ENCODE results near the gene ARF1.

Gene ARF1

DNA sequence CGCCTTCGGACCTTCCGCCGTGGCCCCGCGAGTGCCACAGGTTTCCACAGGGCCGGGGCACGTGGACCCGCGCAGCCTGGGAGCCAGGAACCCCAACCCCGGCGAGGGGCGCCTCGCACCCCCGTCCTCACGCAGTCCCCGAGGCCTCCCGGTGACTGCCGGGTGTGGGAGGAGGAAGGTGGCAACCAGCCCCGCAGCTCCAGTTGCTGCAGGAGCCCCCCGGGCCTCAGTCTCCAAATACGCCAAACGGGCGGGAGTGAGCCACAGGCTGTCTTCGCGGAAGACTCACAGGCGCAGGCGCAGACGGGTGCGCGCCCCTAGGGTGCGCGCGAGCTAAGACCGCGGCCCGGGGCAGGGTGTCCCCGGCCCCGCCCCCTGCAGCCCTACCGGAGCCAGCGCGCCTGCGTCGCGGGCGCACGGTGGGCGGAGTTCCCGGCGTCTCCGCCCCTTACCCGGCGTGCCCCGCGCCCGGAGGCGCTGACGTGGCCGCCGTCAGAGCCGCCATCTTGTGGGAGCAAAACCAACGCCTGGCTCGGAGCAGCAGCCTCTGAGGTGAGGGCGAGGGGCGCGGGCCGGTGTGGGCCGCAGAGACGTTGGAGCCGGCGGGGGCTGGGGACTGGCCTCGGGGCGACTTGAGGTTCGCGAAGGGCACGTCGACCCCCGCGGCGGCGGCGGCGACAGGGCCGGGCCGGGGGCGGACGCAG lies at the start of gene ARF1:
Gene ARF1, plus strand, starts transcription at position 495 of the 704 bp plus-strand sequence. CDS start 14,407 bp downstream, outside the sequence.
- peak within 1 kb of the TSS; percentile 94 for H3K27ac Mint-ChIP-seq (ENCODE audit: low read depth)
- DNase-seq (ENCODE audit: low spot score in 2 of 2), result peak; percentile 88 to 91
- H3K4me3 Mint-ChIP-seq, result peak within 1 kb of the TSS; percentile 91
- H3K27me3 Mint-ChIP-seq, result no peaks in the 10 kb centered on the region
- no peaks in the 10 kb centered on the region for H3K9me3 Mint-ChIP-seq
- H3K4me1 Mint-ChIP-seq, result peaks cover 62% of the 10 kb centered on the region
- peak; percentile 83 for ATAC-seq (replicated peaks; ENCODE audit: extremely low read depth, poor library complexity, severe bottlenecking)
- H3K36me3 Mint-ChIP-seq (ENCODE audit: insufficient read depth), result peaks cover 30% of the 10 kb centered on the region

GRCh38 chr1:228033376-228033775 lies 49.1 kb upstream of the ARF1 start:
- Mint-ChIP-seq H3K36me3 (ENCODE audit: insufficient read depth) (no peaks in the 10 kb centered on the region), H3K27ac (ENCODE audit: low read depth) (no peak overlapping the region), H3K27me3 (peaks cover 65% of the 10 kb centered on the region), H3K4me1 (no peaks in the 10 kb centered on the region), H3K9me3 (no peaks in the 10 kb centered on the region), H3K4me3 (no peak overlapping the region)
- DNase-seq (ENCODE audit: low spot score in 2 of 2) (no peak), ATAC-seq (replicated peaks; ENCODE audit: extremely low read depth, poor library complexity, severe bottlenecking) (no peak)

- DNase-seq (ENCODE audit: low spot score in 2 of 2), result no peak
Measured at GRCh38 chr1:228034954-228035837, 47.3 kb upstream of the ARF1 start.

GRCh38 chr1:228035844-228036243 lies 46.7 kb upstream of the ARF1 start:
- no peaks in the 10 kb centered on the region for H3K4me1 Mint-ChIP-seq
- peaks cover 61% of the 10 kb centered on the region for H3K27me3 Mint-ChIP-seq
- H3K4me3 Mint-ChIP-seq, result no peak overlapping the region
- DNase-seq (ENCODE audit: low spot score in 2 of 2) (no peak), ATAC-seq (replicated peaks; ENCODE audit: extremely low read depth, poor library complexity, severe bottlenecking) (no peak)
- no peak overlapping the region for H3K27ac Mint-ChIP-seq (ENCODE audit: low read depth)
- no peaks in the 10 kb centered on the region for H3K9me3 Mint-ChIP-seq
- H3K36me3 Mint-ChIP-seq (ENCODE audit: insufficient read depth), result no peaks in the 10 kb centered on the region

More at GRCh38 chr1:228034954-228035837, 47.3 kb upstream of the ARF1 start:
- Mint-ChIP-seq H3K27me3 (peaks cover 65% of the 10 kb centered on the region), H3K36me3 (ENCODE audit: insufficient read depth) (no peaks in the 10 kb centered on the region), H3K9me3 (no peaks in the 10 kb centered on the region), H3K4me3 (no peak overlapping the region), H3K27ac (ENCODE audit: low read depth) (no peak overlapping the region), H3K4me1 (no peaks in the 10 kb centered on the region)
- no peak for ATAC-seq (replicated peaks; ENCODE audit: extremely low read depth, poor library complexity, severe bottlenecking)

GRCh38 chr1:228036701-228037231 lies 45.7 kb upstream of the ARF1 start:
- Mint-ChIP-seq H3K4me3 (no peak overlapping the region), H3K27me3 (peaks cover 51% of the 10 kb centered on the region), H3K9me3 (no peaks in the 10 kb centered on the region), H3K36me3 (ENCODE audit: insufficient read depth) (no peaks in the 10 kb centered on the region), H3K27ac (ENCODE audit: low read depth) (no peak overlapping the region), H3K4me1 (no peaks in the 10 kb centered on the region)
- DNase-seq (ENCODE audit: low spot score in 2 of 2), result no peak
- ATAC-seq (replicated peaks; ENCODE audit: extremely low read depth, poor library complexity, severe bottlenecking), result no peak

GRCh38 chr1:228037401-228038386 lies 44.8 kb upstream of the ARF1 start:
- Mint-ChIP-seq H3K4me3 (no peak overlapping the region), H3K27me3 (peaks cover 43% of the 10 kb centered on the region)
- ATAC-seq (replicated peaks; ENCODE audit: extremely low read depth, poor library complexity, severe bottlenecking), result peak; percentile 40

DNA sequence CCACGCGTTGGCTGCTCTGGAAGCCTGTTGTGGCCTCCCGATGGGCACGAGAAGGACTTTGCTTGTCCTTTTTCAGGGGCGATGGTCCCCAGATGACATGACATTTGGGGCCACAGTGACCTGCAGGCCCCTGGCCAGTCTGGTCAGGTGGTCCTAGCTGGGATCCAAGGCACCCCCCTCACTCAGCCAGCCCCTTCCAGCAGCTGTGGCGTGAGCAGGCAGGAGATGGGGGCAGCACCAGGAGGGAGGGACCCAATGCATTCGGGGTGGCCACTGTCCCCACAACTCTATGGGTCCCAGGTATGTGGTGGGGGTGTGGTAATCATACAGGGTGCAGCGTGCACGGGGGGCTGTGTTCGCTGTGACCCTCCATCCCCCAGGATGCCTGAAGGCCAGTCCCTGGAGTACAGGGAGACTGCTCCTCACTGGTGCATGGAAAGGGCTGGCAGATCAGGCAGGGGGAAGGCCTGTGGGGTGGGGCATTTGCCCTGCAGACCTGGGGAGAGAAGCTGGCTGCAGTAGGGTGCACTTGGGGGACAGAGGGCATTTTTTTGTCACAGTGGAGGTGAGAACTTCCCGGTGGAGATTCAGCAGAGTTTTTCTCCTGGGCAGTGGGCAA lies 44.0 kb upstream of the ARF1 start:
- no peak overlapping the region for H3K4me3 Mint-ChIP-seq
- no peak for ATAC-seq (replicated peaks; ENCODE audit: extremely low read depth, poor library complexity, severe bottlenecking)
- no peak for DNase-seq (ENCODE audit: low spot score in 2 of 2)
- H3K36me3 Mint-ChIP-seq (ENCODE audit: insufficient read depth), result no peaks in the 10 kb centered on the region
- no peaks in the 10 kb centered on the region for H3K9me3 Mint-ChIP-seq
- H3K27ac Mint-ChIP-seq (ENCODE audit: low read depth), result no peak overlapping the region
- H3K4me1 Mint-ChIP-seq, result no peaks in the 10 kb centered on the region
- peaks cover 35% of the 10 kb centered on the region for H3K27me3 Mint-ChIP-seq

More at GRCh38 chr1:228037401-228038386, 44.8 kb upstream of the ARF1 start:
- H3K9me3 Mint-ChIP-seq, result no peaks in the 10 kb centered on the region
- no peaks in the 10 kb centered on the region for H3K4me1 Mint-ChIP-seq
- no peak overlapping the region for H3K27ac Mint-ChIP-seq (ENCODE audit: low read depth)
- H3K36me3 Mint-ChIP-seq (ENCODE audit: insufficient read depth), result no peaks in the 10 kb centered on the region
- no peak for DNase-seq (ENCODE audit: low spot score in 2 of 2)

DNA sequence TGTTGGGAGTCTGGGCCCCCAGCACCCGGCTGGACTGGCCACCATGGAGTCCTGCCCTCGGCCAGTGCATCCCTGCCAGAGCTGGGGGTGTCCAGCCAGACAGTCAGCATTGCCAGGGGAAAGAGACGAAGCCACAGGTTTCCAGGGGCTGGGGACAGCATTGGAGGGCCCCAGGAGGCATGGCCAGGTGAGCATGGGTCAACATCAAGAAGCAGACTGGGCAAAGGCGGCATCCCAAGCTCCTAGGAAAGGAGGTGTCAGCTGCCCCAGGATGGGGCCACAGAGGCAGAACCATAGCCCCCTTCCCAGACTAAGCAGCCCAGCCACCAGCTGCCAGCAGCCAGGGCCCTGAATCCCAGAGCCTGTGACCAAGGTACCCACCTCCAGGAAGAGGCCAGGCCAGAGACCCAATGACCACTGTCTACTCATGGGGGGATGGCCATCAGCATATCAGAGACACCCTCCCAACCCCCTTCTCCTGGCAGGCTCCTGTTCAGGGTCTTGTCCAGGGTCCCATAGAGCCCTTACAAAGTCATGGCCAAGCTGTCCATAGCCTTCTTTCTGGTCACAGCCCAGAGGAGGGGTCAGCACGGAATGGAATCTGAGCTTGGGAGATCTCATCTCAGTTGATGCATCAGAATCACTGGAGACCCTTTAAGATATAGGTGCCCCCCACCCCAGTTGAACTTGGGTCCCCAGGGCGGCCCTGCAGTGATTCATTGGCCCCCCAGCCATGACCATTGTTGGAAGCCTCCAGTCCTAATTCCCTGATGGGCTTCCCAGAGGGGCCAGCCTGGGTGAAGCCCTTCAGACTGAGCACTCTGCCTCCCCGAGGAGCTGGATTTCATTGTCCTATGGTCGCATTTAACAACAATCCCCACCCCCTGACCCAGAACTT lies 43.3 kb upstream of the ARF1 start:
- ATAC-seq (replicated peaks; ENCODE audit: extremely low read depth, poor library complexity, severe bottlenecking) (no peak), DNase-seq (ENCODE audit: low spot score in 2 of 2) (no peak)
- no peaks in the 10 kb centered on the region for H3K36me3 Mint-ChIP-seq (ENCODE audit: insufficient read depth)
- no peaks in the 10 kb centered on the region for H3K4me1 Mint-ChIP-seq
- no peak overlapping the region for H3K4me3 Mint-ChIP-seq
- H3K27ac Mint-ChIP-seq (ENCODE audit: low read depth), result no peak overlapping the region
- peaks cover 29% of the 10 kb centered on the region for H3K27me3 Mint-ChIP-seq
- no peaks in the 10 kb centered on the region for H3K9me3 Mint-ChIP-seq

DNA sequence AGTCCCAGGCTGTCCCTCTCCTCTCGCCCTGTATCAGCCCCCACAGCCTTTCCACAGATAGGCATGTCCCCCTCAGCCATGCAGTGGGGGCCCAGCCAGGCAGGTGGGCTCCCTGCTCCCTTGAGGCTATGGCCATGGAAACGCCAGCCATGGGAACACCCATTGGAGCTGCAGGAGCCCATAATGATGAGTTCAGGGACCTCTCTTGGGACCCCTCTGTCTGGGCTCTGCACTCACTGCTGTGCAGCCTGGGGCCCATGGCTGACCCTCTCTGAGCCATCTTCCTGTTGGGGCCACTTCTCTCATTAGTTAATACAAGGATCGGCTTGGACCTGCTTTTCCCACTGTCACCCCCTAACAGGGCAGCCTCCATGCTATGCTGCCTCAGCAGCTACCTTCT lies 42.5 kb upstream of the ARF1 start:
- no peak overlapping the region for H3K4me3 Mint-ChIP-seq
- H3K36me3 Mint-ChIP-seq (ENCODE audit: insufficient read depth), result no peaks in the 10 kb centered on the region
- H3K27ac Mint-ChIP-seq (ENCODE audit: low read depth), result no peak overlapping the region
- H3K27me3 Mint-ChIP-seq, result peaks cover 21% of the 10 kb centered on the region
- H3K9me3 Mint-ChIP-seq, result no peaks in the 10 kb centered on the region
- DNase-seq (ENCODE audit: low spot score in 2 of 2) (no peak), ATAC-seq (replicated peaks; ENCODE audit: extremely low read depth, poor library complexity, severe bottlenecking) (no peak)
- no peaks in the 10 kb centered on the region for H3K4me1 Mint-ChIP-seq

GRCh38 chr1:228041316-228041715 lies 41.2 kb upstream of the ARF1 start:
- H3K4me3 Mint-ChIP-seq, result no peak overlapping the region
- ATAC-seq (replicated peaks; ENCODE audit: extremely low read depth, poor library complexity, severe bottlenecking), result no peak
- peaks cover 8% of the 10 kb centered on the region for H3K27me3 Mint-ChIP-seq
- DNase-seq (ENCODE audit: low spot score in 2 of 2), result no peak
- no peaks in the 10 kb centered on the region for H3K4me1 Mint-ChIP-seq
- H3K9me3 Mint-ChIP-seq, result no peaks in the 10 kb centered on the region
- no peaks in the 10 kb centered on the region for H3K36me3 Mint-ChIP-seq (ENCODE audit: insufficient read depth)
- no peak overlapping the region for H3K27ac Mint-ChIP-seq (ENCODE audit: low read depth)

DNA sequence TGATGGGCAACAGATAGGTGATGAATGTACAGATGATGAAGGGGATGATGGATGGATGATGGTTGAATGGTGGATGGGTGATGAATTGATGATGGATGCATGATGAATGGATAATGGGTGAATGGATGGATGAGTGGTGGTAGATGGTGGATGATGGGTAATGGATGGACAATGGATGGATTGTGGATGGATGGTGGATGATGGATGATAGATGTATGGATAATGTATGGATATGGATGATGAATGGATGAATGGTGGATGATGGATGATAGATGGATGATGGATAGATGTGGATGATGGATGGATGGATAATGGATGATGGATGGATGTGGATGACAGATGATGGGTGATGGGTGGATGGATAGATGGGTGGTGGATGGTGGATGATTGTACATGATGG lies 40.0 kb upstream of the ARF1 start:
- no peak overlapping the region for H3K4me3 Mint-ChIP-seq
- no peak for DNase-seq (ENCODE audit: low spot score in 2 of 2)
- no peak overlapping the region for H3K27ac Mint-ChIP-seq (ENCODE audit: low read depth)
- no peaks in the 10 kb centered on the region for H3K4me1 Mint-ChIP-seq
- no peaks in the 10 kb centered on the region for H3K9me3 Mint-ChIP-seq
- H3K27me3 Mint-ChIP-seq, result no peaks in the 10 kb centered on the region
- no peaks in the 10 kb centered on the region for H3K36me3 Mint-ChIP-seq (ENCODE audit: insufficient read depth)
- ATAC-seq (replicated peaks; ENCODE audit: extremely low read depth, poor library complexity, severe bottlenecking), result no peak

Measured in central memory CD8-positive, alpha-beta T cell (primary cell).